ENCODE data around the gene JAG1.
A peak's percentile ranks its signal among the peaks of the same experiment; 100 is the strongest.

Gene JAG1

DNA sequence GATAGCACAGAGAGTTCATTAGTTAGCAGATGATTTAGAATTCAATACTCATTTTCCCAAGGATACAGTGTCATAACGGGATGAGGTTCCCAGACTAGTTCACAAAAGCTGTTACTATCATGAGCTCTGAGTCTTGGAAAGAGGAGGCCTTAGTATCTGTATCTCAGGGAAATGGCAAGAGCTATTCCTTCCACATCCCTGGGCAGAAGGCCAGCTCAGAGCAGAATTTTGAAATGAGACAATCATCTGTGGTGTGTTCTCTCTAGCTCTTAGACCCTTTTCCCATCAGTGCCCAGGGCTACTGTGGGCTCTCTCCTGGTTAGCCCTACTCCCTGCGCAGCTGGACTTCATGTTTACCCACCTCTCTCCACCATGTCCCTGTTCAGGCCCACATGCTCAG, 64.5 kb downstream of the JAG1 start:
- Histone ChIP-seq H3K27me3 (ENCODE audit: insufficient read depth, low read length) (no peaks in the 10 kb centered on the region), H2BK12ac (ENCODE audit: low read length) (no peak overlapping the region), H3K27ac (ENCODE audit: low read depth, low read length) (no peak overlapping the region), H3K79me2 (ENCODE audit: control insufficient read depth, insufficient read depth, low read length, poor library complexity) (no peaks in the 10 kb centered on the region), H3K23ac (ENCODE audit: low read length) (no peak overlapping the region), H4K12ac (ENCODE audit: low read depth, low read length) (no peak overlapping the region), H4K91ac (ENCODE audit: low read depth, low read length) (no peak overlapping the region), H3K36me3 (ENCODE audit: control insufficient read depth in 1 of 2, insufficient read depth in 2 of 2, low read length in 2 of 2) (no peaks in the 10 kb centered on the region), H2BK120ac (ENCODE audit: insufficient read depth, low read length, poor library complexity) (no peak overlapping the region), H3K9ac (ENCODE audit: low read length) (no peak overlapping the region), H4K8ac (ENCODE audit: low read depth, low read length) (no peak overlapping the region), H3K4me2 (ENCODE audit: low read length) (no peak overlapping the region), H2AFZ (ENCODE audit: insufficient read depth, low read length, poor library complexity) (no peak overlapping the region), H3K14ac (ENCODE audit: low read length) (no peak overlapping the region), H3K4me3 (ENCODE audit: low read depth, low read length) (no peak overlapping the region), H3K18ac (ENCODE audit: low read length) (no peak overlapping the region), H3K4me1 (ENCODE audit: control insufficient read depth in 1 of 2, insufficient read depth in 2 of 2, low read length in 2 of 2) (peaks cover 1 to 3% of the 10 kb centered on the region in 2 experiments), H3K79me1 (ENCODE audit: low read length) (no peaks in the 10 kb centered on the region), H2BK5ac (ENCODE audit: low read depth, low read length, poor library complexity) (no peak overlapping the region), H3K4ac (ENCODE audit: low read depth, low read length) (no peak overlapping the region), H3K9me3 (ENCODE audit: insufficient read depth, low read depth, low read length) (no peaks in the 10 kb centered on the region), H2AK5ac (ENCODE audit: low read length) (no peak overlapping the region)
- no CpG with 5 or more reads among the region's 2 CpGs for WGBS (ENCODE audit: extremely low coverage, insufficient coverage, insufficient read length)
- no peak for DNase-seq

DNA sequence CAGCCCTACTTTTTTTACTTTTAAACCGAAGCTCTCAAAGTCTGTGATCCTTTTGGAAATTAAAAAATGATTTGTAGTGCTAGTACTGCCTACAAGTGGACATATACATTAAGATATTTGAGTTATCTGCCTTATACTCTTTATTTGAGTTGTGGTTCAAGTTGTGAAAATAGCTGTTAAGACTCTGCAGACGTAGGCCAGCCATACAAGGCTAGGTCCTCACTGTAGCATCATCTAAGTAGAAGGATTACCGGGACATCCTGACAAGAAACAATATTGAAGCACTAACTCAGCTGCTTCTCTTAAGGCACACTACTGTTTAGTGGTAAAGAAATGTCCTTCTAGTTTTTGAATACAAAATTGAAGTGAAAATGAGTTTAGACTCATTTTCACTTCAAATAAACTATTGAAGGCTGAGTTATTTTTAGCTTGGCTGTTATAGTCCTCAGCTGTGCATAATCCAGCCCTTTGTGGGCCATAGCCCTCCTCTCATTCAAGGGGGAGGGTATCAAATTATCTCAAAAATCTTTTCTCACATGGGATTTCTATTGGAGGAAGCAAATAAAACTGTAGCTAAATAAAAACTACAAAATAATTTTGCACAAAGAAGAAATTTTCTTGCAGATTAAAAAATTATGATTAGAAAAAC, 68.1 kb downstream of the JAG1 start:
- no peak overlapping the region for H2BK12ac ChIP-seq (ENCODE audit: low read length)
- no peak overlapping the region for H3K18ac ChIP-seq (ENCODE audit: low read length)
- no peak overlapping the region for H4K12ac ChIP-seq (ENCODE audit: low read depth, low read length)
- WGBS (ENCODE audit: extremely low coverage, insufficient coverage, insufficient read length): no CpG with 5 or more reads among the region's 3 CpGs
- H3K27ac ChIP-seq (ENCODE audit: low read depth, low read length): no peak overlapping the region
- H3K4me2 ChIP-seq (ENCODE audit: low read length): no peak overlapping the region
- no peak for DNase-seq
- no peak overlapping the region for H3K9ac ChIP-seq (ENCODE audit: low read length)
- H2AK5ac ChIP-seq (ENCODE audit: low read length): no peak overlapping the region
- H3K4me1 ChIP-seq (ENCODE audit: control insufficient read depth in 1 of 2, insufficient read depth in 2 of 2, low read length in 2 of 2): peaks cover 1 to 3% of the 10 kb centered on the region in 2 experiments
- H3K14ac ChIP-seq (ENCODE audit: low read length): no peak overlapping the region
- H2BK5ac ChIP-seq (ENCODE audit: low read depth, low read length, poor library complexity): no peak overlapping the region
- H4K91ac ChIP-seq (ENCODE audit: low read depth, low read length): no peak overlapping the region
- H2BK120ac ChIP-seq (ENCODE audit: insufficient read depth, low read length, poor library complexity): no peak overlapping the region
- H3K23ac ChIP-seq (ENCODE audit: low read length): no peak overlapping the region
- no peaks in the 10 kb centered on the region for H3K79me1 ChIP-seq (ENCODE audit: low read length)
- H3K4ac ChIP-seq (ENCODE audit: low read depth, low read length): no peak overlapping the region
- no peaks in the 10 kb centered on the region for H3K27me3 ChIP-seq (ENCODE audit: insufficient read depth, low read length)
- no peaks in the 10 kb centered on the region for H3K79me2 ChIP-seq (ENCODE audit: control insufficient read depth, insufficient read depth, low read length, poor library complexity)
- H3K4me3 ChIP-seq (ENCODE audit: low read depth, low read length): no peak overlapping the region
- no peak overlapping the region for H4K8ac ChIP-seq (ENCODE audit: low read depth, low read length)
- H3K9me3 ChIP-seq (ENCODE audit: insufficient read depth, low read depth, low read length): no peaks in the 10 kb centered on the region
- no peak overlapping the region for H2AFZ ChIP-seq (ENCODE audit: insufficient read depth, low read length, poor library complexity)
- no peaks in the 10 kb centered on the region for H3K36me3 ChIP-seq (ENCODE audit: control insufficient read depth in 1 of 2, insufficient read depth in 2 of 2, low read length in 2 of 2)

DNA sequence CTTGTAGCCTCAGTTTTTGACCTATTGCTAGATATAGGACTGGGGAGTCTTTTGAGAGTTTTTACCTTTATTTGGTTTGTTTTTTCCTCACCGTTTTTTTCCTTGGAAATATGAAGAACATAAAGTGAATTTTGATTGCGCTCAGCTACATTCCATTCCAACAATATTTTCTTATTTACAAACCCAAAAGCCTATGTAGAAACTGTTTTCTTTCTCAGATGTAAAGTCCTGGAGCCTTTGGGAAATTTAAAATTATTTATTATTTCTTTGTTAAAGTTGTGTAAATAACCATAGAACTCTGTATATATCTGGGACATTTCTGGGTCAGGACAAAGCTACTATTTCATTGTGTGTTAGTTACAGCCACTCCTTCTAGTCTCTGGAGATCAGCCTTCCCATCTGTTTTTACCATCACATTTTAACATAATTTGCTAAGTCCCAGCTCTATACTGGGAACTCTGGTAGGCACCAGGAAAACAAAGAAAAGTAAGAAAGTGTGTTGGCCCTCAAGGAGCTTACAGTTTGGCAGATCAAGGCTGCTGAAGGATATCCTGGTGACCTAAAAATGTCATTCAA, 68.8 kb downstream of the JAG1 start:
- H3K79me2 ChIP-seq (ENCODE audit: control insufficient read depth, insufficient read depth, low read length, poor library complexity): no peaks in the 10 kb centered on the region
- H3K4ac ChIP-seq (ENCODE audit: low read depth, low read length): no peak overlapping the region
- no peak overlapping the region for H2BK120ac ChIP-seq (ENCODE audit: insufficient read depth, low read length, poor library complexity)
- no peak for DNase-seq
- H4K91ac ChIP-seq (ENCODE audit: low read depth, low read length): no peak overlapping the region
- no peak overlapping the region for H3K9ac ChIP-seq (ENCODE audit: low read length)
- H3K23ac ChIP-seq (ENCODE audit: low read length): no peak overlapping the region
- H4K8ac ChIP-seq (ENCODE audit: low read depth, low read length): no peak overlapping the region
- H3K27me3 ChIP-seq (ENCODE audit: insufficient read depth, low read length): no peaks in the 10 kb centered on the region
- no peaks in the 10 kb centered on the region for H3K79me1 ChIP-seq (ENCODE audit: low read length)
- no CpG with 5 or more reads among the region's 2 CpGs for WGBS (ENCODE audit: extremely low coverage, insufficient coverage, insufficient read length)
- no peak overlapping the region for H3K4me3 ChIP-seq (ENCODE audit: low read depth, low read length)
- no peak overlapping the region for H3K4me2 ChIP-seq (ENCODE audit: low read length)
- H2BK5ac ChIP-seq (ENCODE audit: low read depth, low read length, poor library complexity): no peak overlapping the region
- no peak overlapping the region for H4K12ac ChIP-seq (ENCODE audit: low read depth, low read length)
- no peaks in the 10 kb centered on the region for H3K36me3 ChIP-seq (ENCODE audit: control insufficient read depth in 1 of 2, insufficient read depth in 2 of 2, low read length in 2 of 2)
- no peak overlapping the region for H2AK5ac ChIP-seq (ENCODE audit: low read length)
- H2BK12ac ChIP-seq (ENCODE audit: low read length): no peak overlapping the region
- H3K9me3 ChIP-seq (ENCODE audit: insufficient read depth, low read depth, low read length): no peaks in the 10 kb centered on the region
- H3K18ac ChIP-seq (ENCODE audit: low read length): no peak overlapping the region
- H3K14ac ChIP-seq (ENCODE audit: low read length): no peak overlapping the region
- no peak overlapping the region for H2AFZ ChIP-seq (ENCODE audit: insufficient read depth, low read length, poor library complexity)
- peaks cover 1 to 3% of the 10 kb centered on the region in 2 experiments for H3K4me1 ChIP-seq (ENCODE audit: control insufficient read depth in 1 of 2, insufficient read depth in 2 of 2, low read length in 2 of 2)
- no peak overlapping the region for H3K27ac ChIP-seq (ENCODE audit: low read depth, low read length)

DNA sequence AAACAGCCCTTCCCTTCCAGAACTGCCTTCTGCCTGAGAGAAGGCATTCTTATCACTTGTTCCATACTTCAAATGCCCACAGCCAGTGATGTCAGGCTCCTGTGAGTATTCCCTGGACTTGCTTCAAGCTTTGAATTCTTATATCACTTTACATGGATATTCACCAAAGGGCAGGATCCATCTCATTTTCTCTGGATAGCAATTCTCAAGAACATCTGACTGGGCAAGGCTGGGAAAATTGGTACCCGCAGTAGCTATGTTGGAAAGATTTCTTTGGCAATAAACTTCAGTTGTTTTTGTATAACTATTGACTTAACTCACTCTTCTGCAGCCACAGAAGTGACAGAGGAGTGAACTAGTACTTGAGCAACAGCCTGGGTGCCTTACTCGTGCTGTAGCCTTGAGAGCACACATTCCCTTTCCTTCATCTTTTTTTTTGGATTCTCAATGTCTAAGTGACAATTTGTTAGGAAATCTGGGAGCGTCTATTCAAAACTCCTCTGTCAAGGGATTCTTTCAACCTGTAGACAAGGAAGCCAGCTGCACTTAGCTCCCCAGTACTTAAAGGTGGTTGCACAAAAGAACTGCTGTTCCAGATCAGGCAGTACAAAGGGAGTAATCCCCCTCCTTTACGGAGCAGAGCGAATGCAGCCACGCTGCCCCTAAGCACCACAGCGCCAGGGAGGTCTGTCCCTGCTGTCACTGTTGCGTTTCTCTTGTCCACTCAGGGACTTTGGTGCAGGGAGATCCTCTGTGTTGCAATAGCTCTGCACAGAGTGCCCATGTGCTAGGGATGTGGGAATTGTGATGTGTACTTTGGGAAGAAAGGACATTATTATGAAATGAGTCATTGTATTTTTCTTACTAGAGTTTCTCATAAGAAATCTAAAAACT, 69.6 kb downstream of the JAG1 start:
- Histone ChIP-seq H2BK120ac (ENCODE audit: insufficient read depth, low read length, poor library complexity) (no peak overlapping the region), H3K79me2 (ENCODE audit: control insufficient read depth, insufficient read depth, low read length, poor library complexity) (no peaks in the 10 kb centered on the region), H2AK5ac (ENCODE audit: low read length) (no peak overlapping the region), H3K4me1 (ENCODE audit: control insufficient read depth in 1 of 2, insufficient read depth in 2 of 2, low read length in 2 of 2) (peaks cover 1 to 3% of the 10 kb centered on the region in 2 experiments), H3K9me3 (ENCODE audit: insufficient read depth, low read depth, low read length) (no peaks in the 10 kb centered on the region), H3K4ac (ENCODE audit: low read depth, low read length) (no peak overlapping the region), H4K12ac (ENCODE audit: low read depth, low read length) (no peak overlapping the region), H3K27ac (ENCODE audit: low read depth, low read length) (no peak overlapping the region), H2BK12ac (ENCODE audit: low read length) (no peak overlapping the region), H3K4me2 (ENCODE audit: low read length) (no peak overlapping the region), H4K8ac (ENCODE audit: low read depth, low read length) (no peak overlapping the region), H4K91ac (ENCODE audit: low read depth, low read length) (no peak overlapping the region), H3K4me3 (ENCODE audit: low read depth, low read length) (no peak overlapping the region), H3K9ac (ENCODE audit: low read length) (no peak overlapping the region), H3K36me3 (ENCODE audit: control insufficient read depth in 1 of 2, insufficient read depth in 2 of 2, low read length in 2 of 2) (no peaks in the 10 kb centered on the region), H2BK5ac (ENCODE audit: low read depth, low read length, poor library complexity) (no peak overlapping the region), H3K23ac (ENCODE audit: low read length) (no peak overlapping the region), H3K14ac (ENCODE audit: low read length) (no peak overlapping the region), H3K79me1 (ENCODE audit: low read length) (no peaks in the 10 kb centered on the region), H3K18ac (ENCODE audit: low read length) (no peak overlapping the region), H2AFZ (ENCODE audit: insufficient read depth, low read length, poor library complexity) (no peak overlapping the region), H3K27me3 (ENCODE audit: insufficient read depth, low read length) (no peaks in the 10 kb centered on the region)
- no CpG with 5 or more reads among the region's 8 CpGs for WGBS (ENCODE audit: extremely low coverage, insufficient coverage, insufficient read length)
- DNase-seq: peak; percentile 15 to 71
